GM10847 (cell line): ENCODE data around the gene KLHDC10.

Experiments
- POLR2A ChIP-seq: IDR thresholded peaks from 2 replicates; pipeline ENCODE4 v1.6.1; 2011; ENCODE audit not compliant: insufficient read length; ENCODE audit errors: extremely low read depth

Gene KLHDC10

GRCh38 chr7:130069978-130070860, at the start of gene KLHDC10:
TSS of gene KLHDC10 (plus strand) at chr7:130070534. CDS start at chr7:130070644, 110 bp downstream.
- TF ChIP-seq POLR2A: peak; percentile 37

GRCh38 chr7:130021105-130021834, 49.1 kb upstream of the KLHDC10 start:
- TF ChIP-seq POLR2A: no peak

- no peak for TF ChIP-seq POLR2A
Observed at GRCh38 chr7:130022115-130022514, 48.2 kb upstream of the KLHDC10 start.

GRCh38 chr7:130022623-130023175, 47.6 kb upstream of the KLHDC10 start:
- TF ChIP-seq POLR2A: no peak

- no peak for TF ChIP-seq POLR2A
Observed at GRCh38 chr7:130024390-130024789, 45.9 kb upstream of the KLHDC10 start.

- no peak for TF ChIP-seq POLR2A
Observed at GRCh38 chr7:130032698-130033097, 37.6 kb upstream of the KLHDC10 start.

- no peak for TF ChIP-seq POLR2A
Observed at GRCh38 chr7:130037703-130038102, 32.6 kb upstream of the KLHDC10 start.

- TF ChIP-seq POLR2A: no peak
Observed at GRCh38 chr7:130040576-130040975, 29.8 kb upstream of the KLHDC10 start.

GRCh38 chr7:130047831-130048230, 22.5 kb upstream of the KLHDC10 start:
- no peak for TF ChIP-seq POLR2A

- no peak for TF ChIP-seq POLR2A
Observed at GRCh38 chr7:130048906-130049305, 21.4 kb upstream of the KLHDC10 start.

GRCh38 chr7:130062246-130062645, 8.1 kb upstream of the KLHDC10 start:
- no peak for TF ChIP-seq POLR2A

- no peak for TF ChIP-seq POLR2A
Observed at GRCh38 chr7:130063036-130063435, 7.3 kb upstream of the KLHDC10 start.

- no peak for TF ChIP-seq POLR2A
Observed at GRCh38 chr7:130065500-130066152, 4.7 kb upstream of the KLHDC10 start.

- TF ChIP-seq POLR2A: no peak
Observed at GRCh38 chr7:130069179-130069977, 956 bp upstream of the KLHDC10 start.
